ENCODE data around the gene ARFGAP1.
"Not testable (repeated sequence)": the region's sequence is repeated elsewhere in the genome, so short reads cannot be mapped to it uniquely, and the experiment has no call there.

ARFGAP1 gene

GRCh38 chr20:63303095-63303666, 30.6 kb downstream of the ARFGAP1 start:
- no peak for DNase-seq (ENCODE audit: low read depth, low spot score)
- no peak overlapping the region for H3K27ac ChIP-seq

- no peak overlapping the region for H3K27ac ChIP-seq
- no peak for DNase-seq (ENCODE audit: low read depth, low spot score)
Measured at GRCh38 chr20:63305393-63305792, 32.8 kb downstream of the ARFGAP1 start.

- not testable (repeated sequence) for H3K27ac ChIP-seq
Measured at GRCh38 chr20:63305933-63306672, 33.5 kb downstream of the ARFGAP1 start.

GRCh38 chr20:63306673-63307537, 34.3 kb downstream of the ARFGAP1 start:
- no peak overlapping the region for H3K27ac ChIP-seq
- no peak for DNase-seq (ENCODE audit: low read depth, low spot score)

More at GRCh38 chr20:63305933-63306672, 33.5 kb downstream of the ARFGAP1 start:
- not testable (repeated sequence) for DNase-seq (ENCODE audit: low read depth, low spot score)

- no peak for DNase-seq (ENCODE audit: low read depth, low spot score)
- no peak overlapping the region for H3K27ac ChIP-seq
Measured at GRCh38 chr20:63307538-63308217, 35.1 kb downstream of the ARFGAP1 start.

- H3K27ac ChIP-seq, result no peak overlapping the region
- DNase-seq (ENCODE audit: low read depth, low spot score), result no peak
Measured at GRCh38 chr20:63308218-63308911, 35.8 kb downstream of the ARFGAP1 start.

GRCh38 chr20:63309261-63310071, 36.9 kb downstream of the ARFGAP1 start:
- DNase-seq (ENCODE audit: low read depth, low spot score), result no peak
- no peak overlapping the region for H3K27ac ChIP-seq

GRCh38 chr20:63310265-63310991, 37.8 kb downstream of the ARFGAP1 start:
- DNase-seq (ENCODE audit: low read depth, low spot score), result no peak
- H3K27ac ChIP-seq, result no peak overlapping the region

- H3K27ac ChIP-seq, result no peak overlapping the region
- no peak for DNase-seq (ENCODE audit: low read depth, low spot score)
Measured at GRCh38 chr20:63311186-63311832, 38.7 kb downstream of the ARFGAP1 start.

GRCh38 chr20:63311833-63312243, 39.2 kb downstream of the ARFGAP1 start:
- no peak for DNase-seq (ENCODE audit: low read depth, low spot score)
- H3K27ac ChIP-seq, result no peak overlapping the region

GRCh38 chr20:63312273-63312672, 39.7 kb downstream of the ARFGAP1 start:
- no peak overlapping the region for H3K27ac ChIP-seq

GRCh38 chr20:63312690-63313348, 40.2 kb downstream of the ARFGAP1 start:
- DNase-seq (ENCODE audit: low read depth, low spot score), result no peak
- H3K27ac ChIP-seq, result no peak overlapping the region

More at GRCh38 chr20:63312273-63312672, 39.7 kb downstream of the ARFGAP1 start:
- DNase-seq (ENCODE audit: low read depth, low spot score), result no peak

- no peak for DNase-seq (ENCODE audit: low read depth, low spot score)
Measured at GRCh38 chr20:63313349-63314014, 40.9 kb downstream of the ARFGAP1 start.

GRCh38 chr20:63314015-63314471, 41.4 kb downstream of the ARFGAP1 start:
- H3K27ac ChIP-seq, result no peak overlapping the region
- no peak for DNase-seq (ENCODE audit: low read depth, low spot score)

More at GRCh38 chr20:63313349-63314014, 40.9 kb downstream of the ARFGAP1 start:
- H3K27ac ChIP-seq, result no peak overlapping the region

GRCh38 chr20:63314566-63315239, 42.1 kb downstream of the ARFGAP1 start:
- DNase-seq (ENCODE audit: low read depth, low spot score), result no peak
- H3K27ac ChIP-seq, result no peak overlapping the region

- DNase-seq (ENCODE audit: low read depth, low spot score), result no peak
- no peak overlapping the region for H3K27ac ChIP-seq
Measured at GRCh38 chr20:63315240-63315689, 42.7 kb downstream of the ARFGAP1 start.

Data from epithelial cell of prostate (primary cell).